Measurements from ENCODE around the gene UGT3A2.

UGT3A2 gene, protein sequence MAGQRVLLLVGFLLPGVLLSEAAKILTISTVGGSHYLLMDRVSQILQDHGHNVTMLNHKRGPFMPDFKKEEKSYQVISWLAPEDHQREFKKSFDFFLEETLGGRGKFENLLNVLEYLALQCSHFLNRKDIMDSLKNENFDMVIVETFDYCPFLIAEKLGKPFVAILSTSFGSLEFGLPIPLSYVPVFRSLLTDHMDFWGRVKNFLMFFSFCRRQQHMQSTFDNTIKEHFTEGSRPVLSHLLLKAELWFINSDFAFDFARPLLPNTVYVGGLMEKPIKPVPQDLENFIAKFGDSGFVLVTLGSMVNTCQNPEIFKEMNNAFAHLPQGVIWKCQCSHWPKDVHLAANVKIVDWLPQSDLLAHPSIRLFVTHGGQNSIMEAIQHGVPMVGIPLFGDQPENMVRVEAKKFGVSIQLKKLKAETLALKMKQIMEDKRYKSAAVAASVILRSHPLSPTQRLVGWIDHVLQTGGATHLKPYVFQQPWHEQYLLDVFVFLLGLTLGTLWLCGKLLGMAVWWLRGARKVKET

DNA sequence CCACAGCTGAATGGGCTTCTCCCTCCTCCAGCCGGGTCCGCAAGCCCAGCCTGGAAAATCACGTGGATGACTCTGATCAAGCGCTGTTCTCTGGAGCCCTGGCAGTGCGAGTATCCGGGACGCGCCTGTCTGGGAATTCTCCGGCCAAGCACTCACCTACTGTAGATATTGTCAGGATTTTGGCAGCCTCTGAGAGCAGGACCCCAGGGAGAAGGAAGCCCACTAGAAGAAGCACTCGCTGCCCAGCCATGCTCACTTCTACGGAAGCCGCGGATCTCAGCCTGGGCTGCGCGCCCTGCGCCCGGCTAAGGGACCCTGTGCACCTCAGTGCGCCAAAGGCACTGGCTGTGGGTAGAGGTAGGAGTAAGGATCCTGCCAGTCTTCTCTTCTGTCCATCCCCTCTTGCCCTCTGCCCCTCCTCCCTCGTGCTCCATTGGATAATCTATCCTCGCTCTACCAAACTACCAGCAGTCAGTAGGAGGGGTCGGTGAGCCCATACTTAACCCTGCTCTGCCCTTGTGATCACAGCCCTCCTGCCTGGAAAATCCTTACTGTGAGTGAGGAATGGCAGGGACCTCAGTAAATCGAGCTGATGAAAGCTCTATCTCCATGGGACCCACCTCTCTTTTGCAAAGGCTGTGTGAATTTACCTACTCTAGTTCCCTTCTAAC, at the start of gene UGT3A2:
Gene UGT3A2, minus strand, starts transcription at position 343 of the 671 bp plus-strand sequence. Its CDS starts 93 bp downstream, at position 250.
- no peak for DNase-seq (ENCODE audit: low read depth)

- DNase-seq (ENCODE audit: low read depth), result no peak
These were observed 44.6 kb upstream of the UGT3A2 start for GRCh38 chr5:36111238-36111637.

GRCh38 chr5:36108758-36109460, 42.2 kb upstream of the UGT3A2 start:
- no peak for DNase-seq (ENCODE audit: low read depth)

- DNase-seq (ENCODE audit: low read depth), result no peak
These were observed 39.1 kb upstream of the UGT3A2 start for GRCh38 chr5:36105819-36106218.

DNA sequence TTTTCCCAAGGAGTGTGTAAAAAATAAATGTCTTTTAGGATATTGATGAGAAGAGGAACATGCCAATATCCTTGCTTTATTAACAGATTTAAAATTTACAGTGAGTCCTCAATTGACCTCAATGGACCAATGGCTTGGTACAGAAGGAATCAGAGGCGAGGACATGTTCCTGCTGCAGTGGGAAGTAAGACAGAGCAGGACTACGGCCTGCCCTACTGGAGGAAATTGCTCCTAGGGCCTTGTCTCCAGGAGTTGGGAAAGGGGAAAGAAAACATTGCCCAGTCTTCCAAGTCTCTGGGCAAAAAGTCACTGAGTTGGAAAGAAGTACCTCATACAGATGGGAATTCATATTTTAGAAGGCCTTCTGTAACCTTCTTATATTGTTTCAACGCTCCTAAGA, 33.1 kb upstream of the UGT3A2 start:
- no peak for DNase-seq (ENCODE audit: low read depth)

- no peak for DNase-seq (ENCODE audit: low read depth)
These were observed 29.8 kb upstream of the UGT3A2 start for GRCh38 chr5:36096486-36096885.

DNA sequence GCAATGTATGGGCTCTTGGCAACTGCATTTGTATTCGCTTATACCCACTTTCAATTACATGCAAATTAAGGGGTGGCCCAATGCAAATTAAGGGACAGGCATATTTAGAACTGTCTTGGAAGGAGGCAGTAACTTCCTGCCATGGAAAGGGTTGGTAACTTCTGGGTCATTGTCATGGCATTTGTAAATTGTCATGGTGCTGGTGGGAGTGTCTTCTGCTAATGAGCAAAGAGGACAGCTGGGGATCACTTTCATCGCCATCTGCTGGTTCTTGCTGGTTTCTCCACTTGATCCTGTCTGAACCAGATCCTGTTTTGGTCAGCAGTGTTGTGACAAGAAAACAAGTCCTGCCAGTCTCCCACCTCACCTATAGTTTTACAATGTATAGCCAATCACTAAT, 23.3 kb upstream of the UGT3A2 start:
- no peak for DNase-seq (ENCODE audit: low read depth)

DNA sequence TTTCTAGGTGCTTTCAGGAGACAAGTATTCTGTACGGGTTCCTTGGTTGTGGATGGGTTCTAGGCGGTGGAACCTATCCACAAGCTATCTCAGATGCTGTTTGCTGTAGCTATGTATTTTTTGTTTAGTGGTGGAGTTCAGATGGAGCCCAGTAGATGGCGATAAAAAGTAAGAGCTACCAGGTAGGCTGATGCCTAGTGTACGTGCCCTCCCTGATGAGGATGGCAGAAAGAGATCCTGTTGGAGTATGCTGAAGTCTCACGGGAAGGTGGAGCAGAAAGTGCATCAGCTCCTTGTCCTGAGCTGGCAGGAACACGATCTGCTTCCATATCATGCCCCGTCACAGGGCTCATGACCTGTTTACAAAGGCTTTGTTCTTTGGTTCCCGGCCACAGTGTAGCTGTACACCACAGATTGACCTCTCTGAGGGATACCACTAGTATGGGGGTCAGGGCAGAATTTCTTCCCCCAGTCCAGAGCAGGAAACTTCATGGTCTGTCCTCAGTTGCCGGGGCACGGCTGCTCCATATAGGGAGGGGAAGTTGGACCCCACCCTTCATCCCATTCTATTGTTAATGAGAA, 12.6 kb upstream of the UGT3A2 start:
- no peak for DNase-seq (ENCODE audit: low read depth)

GRCh38 chr5:36078430-36078829, 11.7 kb upstream of the UGT3A2 start:
- DNase-seq (ENCODE audit: low read depth), result no peak

DNA sequence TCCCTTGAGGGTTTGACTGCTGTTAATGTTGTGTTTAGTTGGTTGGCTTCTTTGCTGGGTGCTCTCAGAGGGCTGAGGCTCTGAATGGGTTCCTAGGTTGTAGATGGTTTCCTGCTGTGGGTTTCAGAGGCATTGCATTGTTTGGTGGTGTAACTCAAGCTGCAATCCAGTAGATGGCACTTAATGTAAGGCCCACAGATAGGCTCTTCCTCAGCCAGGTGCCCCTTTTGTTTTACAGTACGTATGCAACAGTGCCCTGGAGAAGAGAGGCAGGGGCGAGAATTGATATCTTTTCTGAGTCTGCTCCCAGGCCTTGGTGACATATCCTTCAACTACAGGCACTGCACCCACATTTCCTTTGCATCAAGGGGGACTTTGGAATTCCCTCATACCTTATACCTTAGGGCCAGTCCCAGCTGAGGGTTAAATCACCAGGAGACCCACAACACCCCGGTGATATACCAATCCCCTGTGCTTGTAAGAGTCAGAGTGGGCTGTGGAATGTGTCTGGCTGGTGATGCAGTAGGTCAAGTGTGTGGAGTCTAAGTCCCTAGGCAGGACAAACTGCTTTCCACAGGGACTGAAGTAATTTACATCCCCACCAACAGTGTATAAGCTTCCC, 7.0 kb upstream of the UGT3A2 start:
- no peak for DNase-seq (ENCODE audit: low read depth)

GRCh38 chr5:36070687-36071571, 4.2 kb upstream of the UGT3A2 start:
- no peak for DNase-seq (ENCODE audit: low read depth)

DNA sequence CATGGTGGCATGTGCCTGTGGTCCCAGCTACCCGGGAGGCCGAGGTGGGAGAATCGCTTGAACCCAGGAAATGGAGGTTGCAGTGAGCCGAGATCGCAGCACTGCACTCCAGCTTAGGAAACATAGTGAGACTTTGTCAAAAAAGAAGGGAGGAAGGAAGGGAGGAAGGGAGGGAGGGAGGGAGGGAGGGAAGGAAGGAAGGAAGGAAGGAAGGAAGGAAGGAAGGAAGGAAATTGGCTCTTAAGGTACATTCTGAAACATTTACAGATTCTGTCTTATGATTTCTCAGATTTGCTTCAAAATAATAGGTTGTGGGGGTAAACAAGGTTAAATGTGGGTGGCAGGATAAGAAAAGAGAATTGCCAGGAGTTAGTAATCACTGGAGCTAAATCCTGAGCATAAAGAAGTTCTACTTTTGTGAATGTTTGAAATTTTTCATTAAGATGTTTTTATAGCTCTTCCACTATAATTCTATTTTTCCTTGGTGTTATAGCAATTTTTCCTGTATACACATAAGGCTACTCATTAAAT, 2.1 kb upstream of the UGT3A2 start:
- DNase-seq (ENCODE audit: low read depth), result no peak

DNA sequence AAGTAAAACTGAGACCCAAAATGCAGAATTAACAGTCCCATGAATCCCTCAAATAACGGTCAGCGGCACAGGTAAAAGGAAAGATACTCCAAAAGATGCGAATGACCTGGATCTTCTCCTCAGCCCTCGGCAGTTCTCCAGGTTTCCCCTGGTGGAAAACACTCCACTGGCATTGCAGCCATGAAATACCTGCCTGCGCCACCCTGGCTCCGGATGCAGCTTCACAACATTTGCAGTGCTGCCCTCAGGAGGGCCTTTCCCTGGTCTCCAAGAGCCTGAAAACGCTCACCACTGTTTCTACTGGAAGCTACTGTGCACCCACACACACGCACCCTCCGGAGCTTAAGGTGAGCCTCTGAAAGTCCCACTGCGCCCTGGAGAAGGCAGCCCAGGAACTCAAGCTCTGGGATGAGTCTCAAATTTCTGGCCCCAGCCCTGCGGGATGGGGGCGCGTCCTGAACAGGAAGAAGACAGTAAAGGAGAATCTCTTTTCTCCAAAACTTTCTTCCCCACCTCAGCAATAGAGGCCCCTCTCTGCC, 612 bp downstream of the UGT3A2 start:
- DNase-seq (ENCODE audit: low read depth), result no peak

DNA sequence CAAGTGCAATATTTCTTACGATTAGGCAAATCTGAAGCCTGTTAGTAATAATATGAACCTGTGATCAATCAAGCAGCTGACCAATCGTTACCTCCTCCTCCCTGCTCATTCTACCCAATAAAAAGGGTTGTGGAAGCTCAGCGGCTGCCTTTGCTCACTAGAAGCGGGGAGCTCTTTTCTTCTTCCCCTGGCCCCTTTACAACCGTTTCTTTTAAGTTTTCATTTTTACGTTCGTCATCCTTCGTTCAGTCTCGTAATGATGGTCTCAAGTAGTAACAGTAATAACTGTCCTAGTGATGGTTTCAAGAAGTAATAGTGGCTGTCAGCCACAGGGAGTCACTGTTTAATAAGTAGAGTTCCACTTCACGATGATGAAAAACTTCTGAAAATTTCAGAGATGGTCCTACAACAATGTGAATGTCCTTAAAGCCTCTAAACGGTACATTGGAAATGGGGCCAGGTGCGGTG, 6.2 kb downstream of the UGT3A2 start:
- no peak for DNase-seq (ENCODE audit: low read depth)

DNA sequence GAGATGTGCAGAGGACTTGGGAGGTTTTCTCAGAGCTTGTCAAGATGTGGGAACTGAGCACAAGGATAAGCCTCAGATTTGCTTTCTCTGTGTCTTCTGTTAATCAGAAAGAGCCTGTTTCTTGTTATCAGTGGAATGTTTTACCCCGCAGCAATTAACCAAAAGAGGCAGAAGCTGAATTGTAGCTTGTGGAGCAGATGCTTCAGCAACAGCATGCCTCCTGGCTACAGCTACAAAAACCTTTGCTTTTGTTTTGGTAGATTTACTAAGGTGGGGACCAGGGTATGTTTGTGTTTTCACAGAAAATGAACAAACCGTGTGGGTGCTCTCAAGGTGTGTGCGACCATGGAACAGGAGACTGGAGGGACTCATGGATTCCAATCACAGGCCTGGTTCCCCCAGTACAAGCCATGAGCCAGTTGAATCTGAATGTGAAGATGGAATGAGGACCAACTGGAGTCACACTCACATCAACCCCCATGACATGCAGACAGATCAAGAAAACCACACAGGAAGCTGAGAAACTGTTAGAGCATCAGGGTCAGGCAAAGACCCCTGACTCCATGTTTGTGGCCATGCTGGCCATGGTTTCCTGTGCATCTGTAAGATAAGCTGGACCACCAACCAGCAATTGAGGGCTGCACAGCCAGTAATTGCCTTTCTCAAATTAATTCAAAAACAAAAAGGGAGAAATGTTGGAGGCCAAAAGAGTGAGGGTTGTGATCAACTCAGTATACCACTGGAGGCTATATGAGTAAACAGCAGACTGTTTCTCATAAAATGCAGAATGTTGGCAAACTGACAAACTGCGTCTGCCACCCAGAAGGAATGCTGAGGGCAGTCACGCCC, 6.9 kb downstream of the UGT3A2 start:
- DNase-seq (ENCODE audit: low read depth), result no peak

DNA sequence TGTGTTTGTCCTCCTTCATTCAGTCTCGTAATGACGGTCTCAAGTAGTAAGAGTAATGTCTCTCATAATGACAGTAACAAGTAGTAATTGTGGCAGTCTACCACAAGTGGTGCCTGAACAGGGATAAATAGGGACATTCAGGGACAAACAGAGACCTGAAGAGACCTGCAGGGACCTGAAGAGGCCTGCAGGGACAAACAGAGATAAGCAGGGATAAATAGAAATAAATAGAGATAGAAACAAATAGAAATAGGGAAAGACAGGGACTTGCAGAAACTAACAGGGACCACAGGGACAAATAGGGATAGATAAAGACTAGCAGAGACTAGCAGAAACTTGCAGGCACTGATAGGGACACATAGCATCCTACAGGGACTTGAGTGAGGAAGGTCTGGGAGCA, 7.9 kb downstream of the UGT3A2 start:
- DNase-seq (ENCODE audit: low read depth), result no peak

- no peak for DNase-seq (ENCODE audit: low read depth)
These were observed 9.3 kb downstream of the UGT3A2 start for GRCh38 chr5:36057386-36057785.

- DNase-seq (ENCODE audit: low read depth), result no peak
These were observed 10.3 kb downstream of the UGT3A2 start for GRCh38 chr5:36056422-36056821.

GRCh38 chr5:36055984-36056383, 10.7 kb downstream of the UGT3A2 start:
- no peak for DNase-seq (ENCODE audit: low read depth)
